KOPT-K1 (cell line): ENCODE results near the gene CDH15.

Experiments used
- H3K27ac ChIP-seq: fragments of 200-600 bp; sonication (generic); 2 replicates; pipeline ENCODE4 v1.5.1; 2016; ENCODE audit warnings: antibody characterized with exemption, mild to moderate bottlenecking, low read depth, low read length; ENCODE audit not compliant: poor library complexity, severe bottlenecking
- H3K36me3 ChIP-seq: fragments of 200-600 bp; sonication (generic); 2 replicates; pipeline ENCODE4 v1.5.1; 2017; ENCODE audit warnings: antibody characterized with exemption, mild to moderate bottlenecking, low read length, moderate library complexity; ENCODE audit not compliant: insufficient read depth
- H3K9me3 ChIP-seq: fragments of 200-600 bp; sonication (generic); 2 replicates; pipeline ENCODE4 v1.5.1; 2017; ENCODE audit warnings: antibody characterized with exemption, low read length, mild to moderate bottlenecking; ENCODE audit not compliant: insufficient read depth, poor library complexity, severe bottlenecking

Gene CDH15

DNA sequence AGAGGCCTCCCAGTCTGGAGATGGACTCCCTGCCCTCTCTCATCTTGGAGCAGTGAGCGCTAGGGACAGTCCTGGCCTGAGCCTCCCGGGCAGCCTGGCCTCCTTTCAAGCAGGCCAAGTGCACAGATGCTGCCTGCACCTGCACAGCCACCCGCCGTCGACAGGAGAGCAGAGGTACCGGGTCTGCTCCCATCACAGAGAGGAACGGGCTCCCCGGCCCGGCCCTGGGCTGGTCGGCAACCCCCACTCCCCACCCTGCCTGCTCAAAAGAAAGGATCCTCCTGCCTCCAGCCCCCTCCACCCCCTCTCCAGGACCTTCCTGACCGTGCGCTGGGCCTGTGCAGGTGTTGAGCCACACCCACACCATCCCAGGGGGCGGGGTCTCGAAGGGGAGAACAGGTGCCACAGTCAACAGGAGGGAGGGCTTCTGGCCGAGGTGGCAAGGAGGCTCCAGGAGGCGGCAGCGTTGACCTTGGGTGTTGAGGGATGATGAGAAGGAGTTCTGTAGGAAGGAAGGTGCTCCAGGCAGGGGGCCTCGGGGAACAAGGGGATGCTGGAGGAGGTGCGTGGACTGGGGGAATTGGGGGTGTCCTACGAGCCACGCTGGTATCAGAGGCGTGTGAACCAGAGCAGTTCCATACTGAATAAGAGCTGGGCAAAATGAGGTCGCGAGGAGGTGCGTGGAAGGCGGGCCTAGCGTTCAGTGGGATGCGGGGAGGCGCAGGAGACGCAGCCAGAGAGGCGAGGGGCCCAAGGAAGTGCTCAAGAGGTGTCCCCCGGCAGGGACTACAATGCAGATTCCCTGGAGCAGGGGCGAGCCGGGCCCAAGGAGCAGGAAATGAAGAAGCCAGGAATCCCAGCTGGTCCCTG is 967 bp upstream of the CDH15 start:
- H3K27ac ChIP-seq = no peak overlapping the region
- H3K9me3 ChIP-seq = no peaks in the 10 kb centered on the region
- H3K36me3 ChIP-seq = no peaks in the 10 kb centered on the region

DNA sequence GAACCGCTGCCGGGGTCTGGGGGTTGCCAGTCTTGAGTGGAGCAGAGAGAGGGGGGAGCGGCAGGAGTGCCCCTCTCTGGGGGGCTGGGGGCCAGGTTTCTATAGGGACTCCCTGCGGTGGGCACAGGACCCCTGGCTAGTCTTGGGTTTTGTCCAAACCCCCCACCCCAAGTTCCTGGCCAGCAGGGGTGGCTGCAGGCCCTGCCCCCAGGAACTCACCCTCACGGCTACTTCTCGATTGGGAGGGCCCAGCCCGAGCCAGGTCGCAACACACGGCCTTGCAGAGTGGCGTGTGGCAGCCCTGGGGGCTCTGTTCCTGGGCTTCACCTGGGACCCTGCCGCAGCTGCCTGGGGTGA is 601 bp downstream of the CDH15 start:
- no peaks in the 10 kb centered on the region for H3K9me3 ChIP-seq
- H3K36me3 ChIP-seq = no peaks in the 10 kb centered on the region
- H3K27ac ChIP-seq = no peak overlapping the region

DNA sequence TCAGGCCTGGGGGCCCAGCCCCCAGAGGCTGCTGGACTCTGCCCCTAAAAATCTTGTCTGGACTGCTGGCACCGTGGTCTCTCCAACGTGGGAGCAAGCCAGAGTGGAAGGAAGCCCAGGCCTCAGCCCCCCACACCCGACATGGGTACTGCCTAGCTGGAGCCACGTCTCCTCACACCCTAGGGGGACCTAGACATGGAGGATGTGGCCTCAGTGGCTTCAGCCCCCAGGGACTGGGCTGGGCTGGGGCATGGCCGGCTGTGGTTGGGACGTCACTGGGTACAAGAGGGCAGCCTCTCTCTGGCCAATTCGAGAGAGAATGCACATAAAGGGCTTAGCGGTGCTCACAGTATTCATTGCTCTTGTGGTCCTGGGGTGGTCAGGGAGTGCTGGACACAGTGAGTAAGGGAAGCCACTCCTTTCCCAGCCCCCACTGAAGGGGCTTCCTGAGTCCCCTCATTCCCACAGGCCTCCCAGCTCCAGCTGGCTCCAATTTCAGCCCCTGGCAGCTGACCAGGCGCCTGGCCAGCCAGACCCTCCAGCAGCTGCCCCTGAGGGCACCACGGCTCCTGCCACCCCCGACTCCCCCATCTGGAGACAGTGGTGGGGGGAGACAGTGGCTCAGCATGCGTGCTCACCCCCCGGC is 1.1 kb downstream of the CDH15 start:
- Histone ChIP-seq H3K27ac (no peak overlapping the region), H3K9me3 (no peaks in the 10 kb centered on the region), H3K36me3 (no peaks in the 10 kb centered on the region)

DNA sequence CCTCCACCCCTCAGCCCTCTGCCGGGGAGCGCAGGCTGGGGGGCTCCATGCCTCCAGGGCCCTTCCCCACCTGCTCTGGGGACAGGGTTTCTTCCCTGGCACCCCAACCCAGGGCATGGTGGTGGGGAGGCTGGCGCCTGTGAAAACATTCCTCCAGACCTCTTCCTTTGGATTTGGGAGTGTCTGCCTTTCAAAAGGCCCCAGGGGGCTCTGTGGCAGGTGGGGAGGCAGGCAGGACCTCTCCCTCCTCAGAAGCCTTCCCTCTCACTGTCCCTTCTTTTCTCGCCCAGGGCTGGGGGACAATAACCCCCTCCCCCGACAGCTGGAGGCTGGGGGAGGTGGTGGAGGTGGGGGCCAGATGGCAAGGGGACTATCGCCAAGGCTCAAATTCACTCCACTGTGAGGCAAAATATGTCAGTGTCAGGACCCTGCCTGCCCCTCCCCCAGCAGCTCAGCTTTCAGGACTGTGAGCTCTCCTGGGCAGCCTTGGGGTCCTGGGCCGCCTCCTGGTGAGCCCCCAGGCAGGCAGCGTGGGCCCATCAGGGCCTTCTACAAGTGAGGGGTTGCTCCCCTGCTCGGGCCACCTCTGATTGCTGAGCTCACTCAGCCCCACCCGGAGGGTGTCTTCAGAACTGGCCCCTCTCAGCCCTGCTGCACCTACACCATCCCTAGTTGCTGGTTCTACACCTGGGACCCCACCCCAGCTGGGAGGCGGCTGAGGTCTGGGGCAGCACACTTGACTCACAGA is 1.8 kb downstream of the CDH15 start:
- Histone ChIP-seq H3K9me3 (no peaks in the 10 kb centered on the region), H3K27ac (no peak overlapping the region), H3K36me3 (no peaks in the 10 kb centered on the region)

DNA sequence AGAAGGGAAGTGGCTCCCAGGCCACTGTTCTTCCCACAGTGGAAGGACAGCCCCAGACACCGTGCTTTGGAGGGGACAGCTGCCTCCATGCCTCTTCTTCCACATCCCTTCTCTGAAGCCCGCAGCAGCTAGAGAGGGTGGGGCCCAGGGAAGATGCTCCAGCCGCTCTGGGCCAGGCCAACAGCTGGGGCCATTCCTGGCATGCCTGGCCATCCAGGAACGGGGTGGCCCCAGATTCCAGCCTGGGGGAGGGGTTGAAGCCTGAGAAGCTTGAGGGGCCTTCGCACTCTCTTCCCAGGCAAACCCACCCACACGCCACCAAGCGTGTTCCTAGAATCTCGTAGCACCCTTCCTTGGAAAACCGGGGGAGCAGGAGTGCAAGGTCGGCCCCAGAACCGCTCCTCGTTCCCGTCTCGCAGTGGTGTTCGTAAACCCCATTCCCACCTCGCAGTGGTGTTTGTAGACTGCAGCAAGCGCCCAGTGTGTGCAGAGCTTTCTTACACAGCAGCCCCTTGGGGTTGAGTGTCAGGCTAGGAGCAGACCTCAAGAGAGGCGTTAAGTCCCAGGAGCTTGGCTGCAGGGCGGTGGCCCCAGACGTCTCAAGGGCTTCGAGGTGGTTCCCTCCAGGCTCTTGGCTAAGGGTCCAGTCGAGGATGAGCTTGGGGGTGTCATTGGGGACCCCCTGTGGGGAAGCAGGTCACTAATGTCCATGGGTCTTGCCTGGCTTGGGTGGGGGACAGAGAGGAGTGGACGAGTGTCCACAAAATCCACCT is 2.7 kb downstream of the CDH15 start:
- no peak overlapping the region for H3K27ac ChIP-seq
- H3K9me3 ChIP-seq = no peaks in the 10 kb centered on the region
- no peaks in the 10 kb centered on the region for H3K36me3 ChIP-seq

DNA sequence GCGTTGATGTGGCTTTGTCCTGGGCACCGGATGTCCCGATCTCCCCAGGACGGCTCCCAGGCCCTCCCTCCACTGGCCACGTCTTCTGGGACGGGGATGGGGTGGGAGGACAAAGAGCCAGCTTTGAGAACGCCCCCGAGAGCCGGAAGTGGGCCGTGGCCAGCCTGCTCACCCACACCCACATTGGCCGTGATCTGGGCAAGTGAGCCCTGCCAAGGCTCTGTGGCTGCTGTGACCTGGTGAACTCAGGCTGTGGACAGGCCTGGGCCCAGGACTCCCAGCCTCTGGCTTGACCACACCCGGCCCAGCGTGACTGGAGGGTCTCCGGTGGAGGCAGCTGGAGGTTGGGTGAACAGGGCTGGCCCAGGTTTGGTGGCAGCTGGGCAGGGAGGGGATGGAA is 3.3 kb downstream of the CDH15 start:
- Histone ChIP-seq H3K9me3 (no peaks in the 10 kb centered on the region), H3K36me3 (no peaks in the 10 kb centered on the region), H3K27ac (no peak overlapping the region)

DNA sequence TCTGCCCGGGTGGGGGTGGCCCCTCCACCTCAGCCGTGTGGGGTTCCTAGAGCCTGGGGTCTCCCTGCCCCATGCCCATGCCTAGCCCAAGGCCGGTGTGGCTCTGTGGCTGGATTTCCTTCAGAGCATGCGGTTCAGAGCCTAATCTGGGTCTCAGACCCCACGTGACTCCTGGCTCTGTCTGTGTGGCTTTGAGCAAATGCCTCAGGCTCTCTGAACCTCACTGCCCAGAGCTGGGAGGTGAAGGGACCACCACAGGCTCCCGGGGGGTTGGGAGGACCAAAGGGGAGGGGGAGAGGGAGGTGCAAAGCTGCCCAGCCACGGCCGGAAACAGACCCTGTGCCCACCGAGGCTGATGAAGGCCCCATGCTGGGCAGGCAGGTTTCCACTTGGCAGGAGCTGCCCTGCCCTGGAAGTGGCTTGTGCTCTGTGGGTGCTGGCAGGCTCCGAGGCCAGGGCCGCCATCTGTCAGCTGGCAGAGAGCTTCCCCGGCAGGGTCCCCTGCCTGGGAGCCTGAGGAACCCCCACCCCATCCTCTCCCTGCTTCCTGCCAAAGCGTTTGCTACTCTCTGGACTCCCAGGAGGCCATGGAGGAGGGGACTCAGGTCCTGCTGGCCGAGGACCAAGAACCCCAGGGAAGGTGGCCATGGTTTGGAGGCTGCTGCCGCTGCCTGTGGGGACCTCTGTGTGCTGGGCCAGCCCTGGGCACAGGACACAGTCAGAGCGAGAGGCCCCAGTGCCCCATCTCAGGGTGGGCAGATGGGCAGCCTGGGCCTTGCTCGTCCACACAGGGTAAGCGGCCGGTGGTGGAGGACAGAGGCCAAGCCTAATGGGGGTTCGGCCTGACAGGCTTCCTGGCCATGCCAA is 4.0 kb downstream of the CDH15 start:
- Histone ChIP-seq H3K9me3 (no peaks in the 10 kb centered on the region), H3K27ac (no peak overlapping the region), H3K36me3 (no peaks in the 10 kb centered on the region)

DNA sequence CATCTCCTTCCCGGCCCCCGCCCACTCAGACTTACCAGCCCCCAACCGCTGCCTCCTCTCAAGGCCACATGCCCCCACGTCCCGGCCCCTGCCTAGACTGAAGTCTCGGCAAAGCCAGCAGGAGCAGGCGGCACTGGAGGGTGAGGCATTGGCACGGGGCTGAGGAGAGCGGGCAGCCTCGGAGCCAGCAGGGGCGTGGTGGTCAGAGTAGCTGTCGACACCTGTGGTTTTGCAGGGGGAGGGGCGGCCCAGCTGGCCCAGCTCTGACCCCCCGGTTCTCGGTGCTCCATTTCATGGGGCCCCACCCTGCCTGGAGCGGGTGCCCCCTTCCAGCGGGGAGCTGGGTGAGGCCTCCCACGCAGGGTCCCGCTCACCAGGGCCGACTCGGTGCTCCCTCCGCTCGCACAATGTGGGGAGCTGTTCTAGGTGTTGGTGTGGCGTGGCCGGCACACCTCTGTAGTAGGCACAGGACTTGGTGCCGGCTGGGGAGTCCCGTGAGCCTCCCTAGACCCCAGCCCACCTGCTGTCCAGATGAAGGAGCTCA is 4.7 kb downstream of the CDH15 start:
- H3K9me3 ChIP-seq = no peaks in the 10 kb centered on the region
- no peak overlapping the region for H3K27ac ChIP-seq
- no peaks in the 10 kb centered on the region for H3K36me3 ChIP-seq

DNA sequence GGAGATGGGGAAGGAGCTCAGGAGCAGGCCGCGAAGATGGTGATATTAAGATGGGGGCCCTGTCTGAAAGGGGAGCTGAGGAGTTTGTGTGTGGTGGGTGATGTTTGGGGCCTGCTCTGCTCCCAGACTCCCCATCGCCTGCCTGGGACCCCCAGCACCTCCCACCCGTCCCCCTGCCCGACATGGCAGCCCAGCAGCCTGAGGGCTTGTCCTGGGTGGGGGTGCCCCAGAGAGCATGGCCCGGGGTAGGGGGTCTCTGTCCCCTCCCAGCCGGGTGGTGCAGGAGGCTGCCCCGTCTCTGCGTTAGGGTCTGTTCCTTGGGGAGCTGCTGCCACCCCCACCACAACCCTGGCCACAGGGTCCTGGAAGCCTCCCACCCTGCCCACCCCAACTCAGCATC is 5.2 kb downstream of the CDH15 start:
- Histone ChIP-seq H3K27ac (no peak overlapping the region), H3K9me3 (no peaks in the 10 kb centered on the region), H3K36me3 (no peaks in the 10 kb centered on the region)

DNA sequence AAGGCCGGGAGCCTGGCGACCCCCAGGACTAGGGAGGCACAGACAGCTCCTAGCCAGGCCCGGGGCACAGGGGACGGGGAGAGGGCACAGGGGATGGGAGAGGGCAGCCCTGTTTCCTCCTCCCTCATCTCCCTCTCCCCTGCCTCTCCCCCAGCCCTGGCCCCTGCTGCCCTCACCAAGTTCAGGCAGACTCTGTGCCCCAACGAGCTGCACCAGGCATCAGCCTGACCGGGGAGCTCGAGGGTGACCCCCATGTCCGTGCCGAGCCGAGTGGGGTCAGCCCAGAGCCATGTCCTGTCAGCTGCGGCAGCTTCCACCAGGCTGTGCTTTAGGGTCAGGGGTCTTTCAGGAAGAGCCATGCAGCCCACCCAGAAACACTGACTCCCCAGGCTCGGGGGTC is 6.0 kb downstream of the CDH15 start:
- Histone ChIP-seq H3K36me3 (no peaks in the 10 kb centered on the region), H3K27ac (no peak overlapping the region), H3K9me3 (no peaks in the 10 kb centered on the region)

DNA sequence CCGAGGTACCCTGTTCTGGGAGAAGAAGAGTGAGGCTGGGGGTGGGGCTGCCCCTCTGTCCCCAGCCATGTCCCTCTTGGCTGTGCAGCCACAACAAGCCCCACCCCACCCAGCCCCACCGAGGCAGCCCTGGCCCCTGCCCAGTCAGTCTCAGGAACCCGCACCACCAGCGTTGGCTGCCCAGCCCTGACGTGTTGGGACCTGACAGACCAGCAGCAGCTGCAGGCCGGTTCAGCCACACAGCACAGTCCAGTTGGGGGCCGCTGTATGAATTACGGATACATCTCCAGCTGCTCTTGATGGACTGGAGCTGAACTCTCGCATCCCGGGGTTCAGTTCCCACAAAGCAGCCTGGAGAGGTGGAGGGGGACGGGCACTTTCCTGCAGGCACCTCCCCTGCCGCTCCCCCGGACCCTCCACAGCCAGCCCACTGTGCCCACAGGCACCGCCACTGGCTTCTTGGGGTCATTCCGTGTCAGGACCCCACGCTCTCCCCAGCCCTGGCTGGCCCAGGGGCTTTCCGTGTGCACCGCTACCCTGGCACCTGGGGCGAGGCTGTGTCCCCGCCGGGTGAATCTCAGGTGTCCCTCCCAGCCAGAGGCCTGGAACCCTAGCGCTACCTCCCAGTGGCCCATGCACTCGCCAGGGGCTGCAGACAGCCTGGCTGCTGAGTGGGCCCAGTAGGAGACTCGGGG is 7.1 kb downstream of the CDH15 start:
- Histone ChIP-seq H3K27ac (no peak overlapping the region), H3K36me3 (no peaks in the 10 kb centered on the region), H3K9me3 (no peaks in the 10 kb centered on the region)

DNA sequence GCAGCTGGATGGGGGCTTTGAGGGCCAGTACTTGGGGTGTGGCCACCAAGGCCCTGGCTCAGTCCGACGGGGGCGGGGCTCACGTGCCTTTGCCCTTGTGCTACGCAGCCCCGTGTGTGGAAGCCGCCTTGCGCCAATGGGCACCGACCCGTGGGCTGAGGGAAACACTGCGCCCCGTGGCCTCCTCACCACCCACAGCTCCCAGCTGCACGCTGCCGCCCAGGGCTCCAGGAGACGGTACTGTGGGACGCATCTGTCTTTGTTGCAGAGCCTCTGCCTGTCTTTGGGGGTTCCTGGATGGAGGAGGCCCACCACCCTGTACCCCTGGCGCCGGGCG is 7.6 kb downstream of the CDH15 start:
- Histone ChIP-seq H3K27ac (no peak overlapping the region), H3K36me3 (no peaks in the 10 kb centered on the region), H3K9me3 (no peaks in the 10 kb centered on the region)

DNA sequence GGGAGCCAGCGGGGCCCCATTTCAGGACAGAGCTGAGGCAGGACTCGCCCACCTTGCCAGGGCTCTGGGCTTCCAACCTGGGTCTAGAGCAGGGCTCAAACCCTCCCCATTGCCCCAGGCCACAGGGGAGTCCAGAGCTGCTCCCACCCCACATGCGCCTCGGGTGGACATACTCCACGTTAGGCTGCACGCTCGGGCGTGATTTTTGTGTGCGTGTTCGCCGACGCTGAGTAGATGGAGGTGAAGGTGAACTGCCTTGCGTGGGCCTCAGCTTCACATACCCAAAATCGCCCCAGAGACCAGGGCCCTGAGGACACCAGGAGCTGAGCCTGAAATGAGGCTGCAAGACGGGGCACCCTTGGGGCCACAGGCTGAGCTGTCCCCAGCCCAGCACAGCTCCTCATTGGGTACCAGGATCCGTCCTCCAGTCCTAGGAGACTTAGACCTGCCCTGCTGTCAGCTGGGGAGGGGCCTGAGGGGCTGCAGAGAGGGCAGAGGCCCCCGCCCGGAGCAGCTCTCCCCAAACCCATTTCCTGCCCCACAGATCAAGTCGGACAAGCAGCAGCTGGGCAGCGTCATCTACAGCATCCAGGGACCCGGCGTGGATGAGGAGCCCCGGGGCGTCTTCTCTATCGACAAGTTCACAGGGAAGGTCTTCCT is 8.2 kb downstream of the CDH15 start:
- no peaks in the 10 kb centered on the region for H3K36me3 ChIP-seq
- no peaks in the 10 kb centered on the region for H3K9me3 ChIP-seq
- no peak overlapping the region for H3K27ac ChIP-seq
